ENCODE results near the gene TIAM1. TPM values are rescaled to one million over a fixed set of nuclear protein-coding genes. Genes with fewer than 3 reads are reported as not detected.
A peak's percentile ranks its signal among the peaks of the same experiment; 100 is the strongest.

The TIAM1 gene
- total and polyA plus RNA-seq, 2 donors = 25.8 to 30.5 TPM

GRCh38 chr21:31329456-31330143 lies 14.5 kb downstream of the TIAM1 start:
- Histone ChIP-seq H3K4me3 (ENCODE audit: low read length in 2 of 2) (no peak overlapping the region), H3K27ac (ENCODE audit: low read depth in 1 of 2, low read length in 1 of 2) (no peak overlapping the region), H3K4me1 (ENCODE audit: control insufficient read depth in 2 of 2, insufficient read depth in 2 of 2, low read length in 2 of 2) (peaks cover 3 to 21% of the 10 kb centered on the region in 2 donors), H3K9me3 (ENCODE audit: control insufficient read depth in 2 of 2, insufficient read depth in 1 of 2, low read length in 1 of 2) (no peaks in the 10 kb centered on the region), H3K36me3 (ENCODE audit: control insufficient read depth in 2 of 2, insufficient read depth in 2 of 2, low read length in 1 of 2) (peaks cover 0 to 3% of the 10 kb centered on the region in 2 donors), H3K27me3 (ENCODE audit: control insufficient read depth in 2 of 2, insufficient read depth in 1 of 2, low read length in 1 of 2) (no peaks in the 10 kb centered on the region)
- no peak for DNase-seq (ENCODE audit: low read depth in 6 of 9, low spot score in 9 of 9)
- WGBS = 97% methylated on average over 9 of the region's 9 CpGs

GRCh38 chr21:31326522-31327242 lies 17.4 kb downstream of the TIAM1 start:
- no peaks in the 10 kb centered on the region for H3K27me3 ChIP-seq (ENCODE audit: control insufficient read depth in 2 of 2, insufficient read depth in 1 of 2, low read length in 1 of 2)
- DNase-seq (ENCODE audit: low read depth in 6 of 9, low spot score in 9 of 9) = peak in 8 of 9 donors; percentile 32 to 85 (median 54)
- no peaks in the 10 kb centered on the region for H3K9me3 ChIP-seq (ENCODE audit: control insufficient read depth in 2 of 2, insufficient read depth in 1 of 2, low read length in 1 of 2)
- peaks cover 2 to 3% of the 10 kb centered on the region in 2 donors for H3K36me3 ChIP-seq (ENCODE audit: control insufficient read depth in 2 of 2, insufficient read depth in 2 of 2, low read length in 1 of 2)
- peaks cover 3 to 21% of the 10 kb centered on the region in 2 donors for H3K4me1 ChIP-seq (ENCODE audit: control insufficient read depth in 2 of 2, insufficient read depth in 2 of 2, low read length in 2 of 2)
- H3K27ac ChIP-seq (ENCODE audit: low read depth in 1 of 2, low read length in 1 of 2) = peak overlapping the region in 1 of 2 donors; percentile 22
- peak overlapping the region in 1 of 2 donors; percentile 5 for H3K4me3 ChIP-seq (ENCODE audit: low read length in 2 of 2)
- WGBS = 12% methylated on average over 14 of the region's 14 CpGs

GRCh38 chr21:31318971-31319370 lies 25.1 kb downstream of the TIAM1 start:
- H3K9me3 ChIP-seq (ENCODE audit: control insufficient read depth in 2 of 2, insufficient read depth in 1 of 2, low read length in 1 of 2) = no peaks in the 10 kb centered on the region
- DNase-seq (ENCODE audit: low read depth in 6 of 9, low spot score in 9 of 9) = no peak
- no peaks in the 10 kb centered on the region for H3K4me1 ChIP-seq (ENCODE audit: control insufficient read depth in 2 of 2, insufficient read depth in 2 of 2, low read length in 2 of 2)
- peaks cover 0 to 2% of the 10 kb centered on the region in 2 donors for H3K36me3 ChIP-seq (ENCODE audit: control insufficient read depth in 2 of 2, insufficient read depth in 2 of 2, low read length in 1 of 2)
- no peak overlapping the region for H3K4me3 ChIP-seq (ENCODE audit: low read length in 2 of 2)
- no peak overlapping the region for H3K27ac ChIP-seq (ENCODE audit: low read depth in 1 of 2, low read length in 1 of 2)
- no peaks in the 10 kb centered on the region for H3K27me3 ChIP-seq (ENCODE audit: control insufficient read depth in 2 of 2, insufficient read depth in 1 of 2, low read length in 1 of 2)
- WGBS = 100% methylated on average over 2 of the region's 2 CpGs

GRCh38 chr21:31317688-31318087 lies 26.4 kb downstream of the TIAM1 start:
- 97% methylated on average over 1 of the region's 1 CpG for WGBS
- no peaks in the 10 kb centered on the region for H3K9me3 ChIP-seq (ENCODE audit: control insufficient read depth in 2 of 2, insufficient read depth in 1 of 2, low read length in 1 of 2)
- no peak for DNase-seq (ENCODE audit: low read depth in 6 of 9, low spot score in 9 of 9)
- H3K4me1 ChIP-seq (ENCODE audit: control insufficient read depth in 2 of 2, insufficient read depth in 2 of 2, low read length in 2 of 2) = no peaks in the 10 kb centered on the region
- no peaks in the 10 kb centered on the region for H3K36me3 ChIP-seq (ENCODE audit: control insufficient read depth in 2 of 2, insufficient read depth in 2 of 2, low read length in 1 of 2)
- H3K4me3 ChIP-seq (ENCODE audit: low read length in 2 of 2) = no peak overlapping the region
- no peak overlapping the region for H3K27ac ChIP-seq (ENCODE audit: low read depth in 1 of 2, low read length in 1 of 2)
- H3K27me3 ChIP-seq (ENCODE audit: control insufficient read depth in 2 of 2, insufficient read depth in 1 of 2, low read length in 1 of 2) = no peaks in the 10 kb centered on the region

- Histone ChIP-seq H3K27ac (ENCODE audit: low read depth in 1 of 2, low read length in 1 of 2) (no peak overlapping the region), H3K27me3 (ENCODE audit: control insufficient read depth in 2 of 2, insufficient read depth in 1 of 2, low read length in 1 of 2) (no peaks in the 10 kb centered on the region), H3K9me3 (ENCODE audit: control insufficient read depth in 2 of 2, insufficient read depth in 1 of 2, low read length in 1 of 2) (no peaks in the 10 kb centered on the region), H3K4me3 (ENCODE audit: low read length in 2 of 2) (no peak overlapping the region), H3K36me3 (ENCODE audit: control insufficient read depth in 2 of 2, insufficient read depth in 2 of 2, low read length in 1 of 2) (no peaks in the 10 kb centered on the region), H3K4me1 (ENCODE audit: control insufficient read depth in 2 of 2, insufficient read depth in 2 of 2, low read length in 2 of 2) (no peaks in the 10 kb centered on the region)
- 91% methylated on average over 9 of the region's 9 CpGs for WGBS
- no peak for DNase-seq (ENCODE audit: low read depth in 6 of 9, low spot score in 9 of 9)
These were observed 27.4 kb downstream of the TIAM1 start for GRCh38 chr21:31316488-31317169.

GRCh38 chr21:31316072-31316471 lies 28.0 kb downstream of the TIAM1 start:
- Histone ChIP-seq H3K4me1 (ENCODE audit: control insufficient read depth in 2 of 2, insufficient read depth in 2 of 2, low read length in 2 of 2) (no peaks in the 10 kb centered on the region), H3K4me3 (ENCODE audit: low read length in 2 of 2) (no peak overlapping the region), H3K9me3 (ENCODE audit: control insufficient read depth in 2 of 2, insufficient read depth in 1 of 2, low read length in 1 of 2) (no peaks in the 10 kb centered on the region), H3K27me3 (ENCODE audit: control insufficient read depth in 2 of 2, insufficient read depth in 1 of 2, low read length in 1 of 2) (no peaks in the 10 kb centered on the region), H3K27ac (ENCODE audit: low read depth in 1 of 2, low read length in 1 of 2) (no peak overlapping the region), H3K36me3 (ENCODE audit: control insufficient read depth in 2 of 2, insufficient read depth in 2 of 2, low read length in 1 of 2) (no peaks in the 10 kb centered on the region)
- DNase-seq (ENCODE audit: low read depth in 6 of 9, low spot score in 9 of 9) = no peak
- WGBS = 89% methylated on average over 3 of the region's 3 CpGs

GRCh38 chr21:31310750-31311149 lies 33.3 kb downstream of the TIAM1 start:
- Histone ChIP-seq H3K4me1 (ENCODE audit: control insufficient read depth in 2 of 2, insufficient read depth in 2 of 2, low read length in 2 of 2) (no peaks in the 10 kb centered on the region), H3K27me3 (ENCODE audit: control insufficient read depth in 2 of 2, insufficient read depth in 1 of 2, low read length in 1 of 2) (no peaks in the 10 kb centered on the region), H3K4me3 (ENCODE audit: low read length in 2 of 2) (no peak overlapping the region), H3K36me3 (ENCODE audit: control insufficient read depth in 2 of 2, insufficient read depth in 2 of 2, low read length in 1 of 2) (no peaks in the 10 kb centered on the region), H3K9me3 (ENCODE audit: control insufficient read depth in 2 of 2, insufficient read depth in 1 of 2, low read length in 1 of 2) (no peaks in the 10 kb centered on the region), H3K27ac (ENCODE audit: low read depth in 1 of 2, low read length in 1 of 2) (no peak overlapping the region)
- WGBS = 95% methylated on average over 7 of the region's 7 CpGs
- peak in 1 of 9 donors; percentile 13 for DNase-seq (ENCODE audit: low read depth in 6 of 9, low spot score in 9 of 9)

- Histone ChIP-seq H3K4me1 (ENCODE audit: control insufficient read depth in 2 of 2, insufficient read depth in 2 of 2, low read length in 2 of 2) (no peaks in the 10 kb centered on the region), H3K27ac (ENCODE audit: low read depth in 1 of 2, low read length in 1 of 2) (no peak overlapping the region)
- 97% methylated on average over 7 of the region's 7 CpGs for WGBS
These were observed 35.5 kb downstream of the TIAM1 start for GRCh38 chr21:31308584-31308983.

GRCh38 chr21:31305888-31306287 lies 38.2 kb downstream of the TIAM1 start:
- WGBS = 96% methylated on average over 4 of the region's 4 CpGs

More at GRCh38 chr21:31308584-31308983, 35.5 kb downstream of the TIAM1 start:
- no peak for DNase-seq (ENCODE audit: low read depth in 6 of 9, low spot score in 9 of 9)
- Histone ChIP-seq H3K4me3 (ENCODE audit: low read length in 2 of 2) (no peak overlapping the region), H3K9me3 (ENCODE audit: control insufficient read depth in 2 of 2, insufficient read depth in 1 of 2, low read length in 1 of 2) (no peaks in the 10 kb centered on the region), H3K27me3 (ENCODE audit: control insufficient read depth in 2 of 2, insufficient read depth in 1 of 2, low read length in 1 of 2) (no peaks in the 10 kb centered on the region), H3K36me3 (ENCODE audit: control insufficient read depth in 2 of 2, insufficient read depth in 2 of 2, low read length in 1 of 2) (no peaks in the 10 kb centered on the region)

More at GRCh38 chr21:31305888-31306287, 38.2 kb downstream of the TIAM1 start:
- H3K4me1 ChIP-seq (ENCODE audit: control insufficient read depth in 2 of 2, insufficient read depth in 2 of 2, low read length in 2 of 2) = no peaks in the 10 kb centered on the region
- no peak overlapping the region for H3K27ac ChIP-seq (ENCODE audit: low read depth in 1 of 2, low read length in 1 of 2)
- DNase-seq (ENCODE audit: low read depth in 6 of 9, low spot score in 9 of 9) = no peak
- no peak overlapping the region for H3K4me3 ChIP-seq (ENCODE audit: low read length in 2 of 2)
- no peaks in the 10 kb centered on the region for H3K27me3 ChIP-seq (ENCODE audit: control insufficient read depth in 2 of 2, insufficient read depth in 1 of 2, low read length in 1 of 2)
- H3K9me3 ChIP-seq (ENCODE audit: control insufficient read depth in 2 of 2, insufficient read depth in 1 of 2, low read length in 1 of 2) = no peaks in the 10 kb centered on the region
- H3K36me3 ChIP-seq (ENCODE audit: control insufficient read depth in 2 of 2, insufficient read depth in 2 of 2, low read length in 1 of 2) = no peaks in the 10 kb centered on the region

Data from thymus (tissue), 11 donors.